ENCODE data around the gene PRSS27. TPM values are rescaled to one million over a fixed set of nuclear protein-coding genes. Genes with fewer than 3 reads are reported as not detected.
"Not testable (repeated sequence)": the region's sequence is repeated elsewhere in the genome, so short reads cannot be mapped to it uniquely, and the experiment has no call there.

PRSS27 gene
- total RNA-seq, 1 experiment from 2014 or later = 14.8 TPM

DNA sequence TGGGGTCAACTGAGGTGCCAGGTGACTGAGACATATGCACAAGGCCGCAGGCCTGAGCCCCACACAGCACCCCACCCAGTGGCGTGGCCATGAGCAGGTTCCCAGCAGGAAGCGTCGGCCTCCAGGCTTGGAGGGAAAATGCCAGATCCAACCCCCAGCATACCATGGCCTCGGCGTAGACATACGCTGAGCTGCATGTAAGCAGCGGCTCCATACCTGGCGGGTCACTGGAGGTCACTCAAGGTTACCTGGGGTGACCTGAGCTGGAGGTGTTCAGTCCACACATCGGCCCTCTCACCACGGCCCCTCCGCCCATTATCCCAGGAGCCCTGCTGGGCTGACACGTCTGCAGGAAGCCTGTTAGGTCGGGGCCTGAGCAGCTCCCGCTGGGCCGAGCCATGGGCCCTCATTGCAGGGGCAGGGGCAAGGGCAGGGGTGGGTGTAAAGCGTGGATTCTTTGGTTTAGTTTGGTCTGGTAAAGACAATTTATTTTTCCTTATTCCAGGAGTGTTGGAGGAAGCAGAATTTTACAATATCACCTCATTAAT lies 22.5 kb downstream of the PRSS27 start:
- no TSS peak for BruUV-seq (replicated peaks)
- no peaks in the 10 kb centered on the region for H3K79me2 ChIP-seq (ENCODE audit: low read depth)
- no peak for DNase-seq
- H3K9me3 ChIP-seq (ENCODE audit: insufficient read depth, low read depth) = no peaks in the 10 kb centered on the region
- CTCF ChIA-PET = no interaction called here
- H2AFZ ChIP-seq = no peak overlapping the region
- H3K36me3 ChIP-seq (ENCODE audit: low read depth) = no peaks in the 10 kb centered on the region
- TF ChIP-seq EZH2 (IDR thresholded peaks at IDR 0.05; ENCODE audit: low read depth) = no peak
- TF ChIP-seq, protein P1, sequence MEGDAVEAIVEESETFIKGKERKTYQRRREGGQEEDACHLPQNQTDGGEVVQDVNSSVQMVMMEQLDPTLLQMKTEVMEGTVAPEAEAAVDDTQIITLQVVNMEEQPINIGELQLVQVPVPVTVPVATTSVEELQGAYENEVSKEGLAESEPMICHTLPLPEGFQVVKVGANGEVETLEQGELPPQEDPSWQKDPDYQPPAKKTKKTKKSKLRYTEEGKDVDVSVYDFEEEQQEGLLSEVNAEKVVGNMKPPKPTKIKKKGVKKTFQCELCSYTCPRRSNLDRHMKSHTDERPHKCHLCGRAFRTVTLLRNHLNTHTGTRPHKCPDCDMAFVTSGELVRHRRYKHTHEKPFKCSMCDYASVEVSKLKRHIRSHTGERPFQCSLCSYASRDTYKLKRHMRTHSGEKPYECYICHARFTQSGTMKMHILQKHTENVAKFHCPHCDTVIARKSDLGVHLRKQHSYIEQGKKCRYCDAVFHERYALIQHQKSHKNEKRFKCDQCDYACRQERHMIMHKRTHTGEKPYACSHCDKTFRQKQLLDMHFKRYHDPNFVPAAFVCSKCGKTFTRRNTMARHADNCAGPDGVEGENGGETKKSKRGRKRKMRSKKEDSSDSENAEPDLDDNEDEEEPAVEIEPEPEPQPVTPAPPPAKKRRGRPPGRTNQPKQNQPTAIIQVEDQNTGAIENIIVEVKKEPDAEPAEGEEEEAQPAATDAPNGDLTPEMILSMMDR (conservative IDR thresholded peaks at IDR 0.05) = no peak
- no peak overlapping the region for H3K4me3 ChIP-seq
- no peaks in the 10 kb centered on the region for H3K9me2 ChIP-seq (ENCODE audit: insufficient read depth)
- intact Hi-C loops (cut with micrococcal nuclease; ENCODE audit: unreplicated experiment) = no loop called here
- no peaks in the 10 kb centered on the region for H3K4me1 ChIP-seq (replicated peaks; ENCODE audit: insufficient read depth)
- peaks cover 12% of the 10 kb centered on the region for H4K20me1 ChIP-seq (ENCODE audit: insufficient read depth)
- POLR2A ChIA-PET (ENCODE audit: unreplicated experiment) = no interaction called here
- H3F3A ChIP-seq (ENCODE audit: insufficient read depth, low read depth) = no peaks in the 10 kb centered on the region
- H3K4me2 ChIP-seq = no peak overlapping the region
- no peaks in the 10 kb centered on the region for H3K27me3 ChIP-seq (ENCODE audit: insufficient read depth, low read depth)
- H3K27ac ChIP-seq = no peak overlapping the region

DNA sequence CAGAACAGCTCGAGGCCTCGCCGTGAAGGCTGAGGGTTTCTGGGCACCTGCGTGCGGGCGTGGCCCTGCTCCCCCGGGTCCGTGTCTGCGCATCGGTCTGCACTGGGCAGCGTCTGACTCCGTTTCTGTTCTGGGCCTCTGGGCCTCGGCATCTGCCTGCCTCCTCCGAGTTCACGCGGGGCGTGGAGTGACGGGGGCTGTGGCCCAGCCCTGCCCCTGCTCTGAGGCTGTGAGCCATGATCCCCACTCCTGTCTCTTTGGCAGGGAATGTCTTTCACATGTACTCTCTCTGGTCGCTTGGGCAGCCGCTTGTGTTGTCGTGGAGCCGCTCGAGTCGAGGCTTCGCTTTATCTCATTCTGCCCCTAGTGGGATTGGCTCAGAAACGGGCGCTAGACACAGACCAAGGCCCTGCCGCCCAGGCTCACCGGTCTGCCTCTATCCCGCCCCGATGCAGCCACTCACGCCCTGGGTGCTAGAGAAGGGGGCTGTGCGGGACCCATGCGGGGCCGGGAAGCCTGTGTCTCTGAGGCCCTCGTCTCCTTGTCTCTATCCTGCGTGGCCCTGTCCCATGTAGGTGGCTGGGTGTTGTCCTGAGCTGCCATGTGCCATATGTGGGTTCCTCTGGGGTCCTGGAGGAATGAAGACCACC lies 23.3 kb downstream of the PRSS27 start:
- CTCF ChIA-PET; H3F3A ChIP-seq (ENCODE audit: insufficient read depth, low read depth); H3K9me2 ChIP-seq (ENCODE audit: insufficient read depth); H3K27ac ChIP-seq; intact Hi-C loops (cut with micrococcal nuclease; ENCODE audit: unreplicated experiment); DNase-seq; H2AFZ ChIP-seq; H3K9me3 ChIP-seq (ENCODE audit: insufficient read depth, low read depth); H3K4me2 ChIP-seq; BruUV-seq (replicated peaks); H3K4me3 ChIP-seq; H3K36me3 ChIP-seq (ENCODE audit: low read depth); H3K4me1 ChIP-seq (replicated peaks; ENCODE audit: insufficient read depth); H3K27me3 ChIP-seq (ENCODE audit: insufficient read depth, low read depth); POLR2A ChIA-PET (ENCODE audit: unreplicated experiment); H3K79me2 ChIP-seq (ENCODE audit: low read depth): not testable (repeated sequence)
- peaks cover 18% of the 10 kb centered on the region for H4K20me1 ChIP-seq (ENCODE audit: insufficient read depth)

DNA sequence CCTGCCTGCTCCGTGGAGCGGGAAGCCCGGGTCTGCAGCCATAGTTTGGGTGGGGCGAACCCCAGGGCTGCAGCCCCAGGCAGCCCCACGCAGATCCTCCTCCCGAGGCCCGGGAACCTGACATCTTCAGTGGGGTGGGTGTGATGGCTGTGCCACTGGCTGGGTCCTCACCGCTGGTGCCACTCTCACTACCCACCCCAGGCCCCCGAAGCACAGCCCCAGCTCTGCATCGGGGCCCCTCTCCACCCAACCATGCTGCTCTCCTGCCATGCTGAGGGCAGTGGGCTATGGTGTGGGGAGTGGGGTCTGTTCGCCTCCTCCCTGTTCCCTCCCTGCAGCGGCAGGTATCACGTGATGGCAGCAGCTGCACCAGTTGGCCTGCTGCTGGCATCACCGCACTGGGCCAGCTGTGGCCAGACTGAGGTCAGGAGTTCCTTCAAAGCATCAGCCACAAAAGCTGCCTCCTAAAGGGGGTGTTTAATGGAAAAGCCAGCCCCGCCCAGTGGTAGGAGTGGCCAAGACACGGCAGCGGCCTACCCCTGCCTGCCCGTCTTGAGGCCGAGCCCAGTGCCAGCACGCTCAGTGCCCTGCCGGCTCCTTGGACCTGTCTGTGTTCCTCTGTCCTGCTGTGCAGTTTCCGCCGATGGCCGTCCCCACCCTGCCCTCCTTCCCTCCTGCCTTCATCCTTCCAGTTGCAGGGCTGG lies 26.9 kb downstream of the PRSS27 start:
- no peaks in the 10 kb centered on the region for H3K9me3 ChIP-seq (ENCODE audit: insufficient read depth, low read depth)
- H3F3A ChIP-seq (ENCODE audit: insufficient read depth, low read depth) = no peaks in the 10 kb centered on the region
- no peak overlapping the region for H2AFZ ChIP-seq
- DNase-seq = no peak
- no peaks in the 10 kb centered on the region for H3K9me2 ChIP-seq (ENCODE audit: insufficient read depth)
- POLR2A ChIA-PET (ENCODE audit: unreplicated experiment) = no interaction called here
- TF ChIP-seq, protein P1 (conservative IDR thresholded peaks at IDR 0.05) = no peak
- no peak for TF ChIP-seq EZH2 (IDR thresholded peaks at IDR 0.05; ENCODE audit: low read depth)
- no peaks in the 10 kb centered on the region for H3K36me3 ChIP-seq (ENCODE audit: low read depth)
- no peak overlapping the region for H3K4me2 ChIP-seq
- no TSS peak for BruUV-seq (replicated peaks)
- H3K27ac ChIP-seq = no peak overlapping the region
- no peak overlapping the region for H3K4me3 ChIP-seq
- no peaks in the 10 kb centered on the region for H3K4me1 ChIP-seq (replicated peaks; ENCODE audit: insufficient read depth)
- H4K20me1 ChIP-seq (ENCODE audit: insufficient read depth) = peaks cover 41% of the 10 kb centered on the region
- CTCF ChIA-PET = no interaction called here
- H3K27me3 ChIP-seq (ENCODE audit: insufficient read depth, low read depth) = no peaks in the 10 kb centered on the region
- peaks cover 22% of the 10 kb centered on the region for H3K79me2 ChIP-seq (ENCODE audit: low read depth)
- intact Hi-C loops (cut with micrococcal nuclease; ENCODE audit: unreplicated experiment) = no loop called here

Data from PC-9 (cell line).